Upper lobe of left lung (tissue), 4 donors: ENCODE measurements around the gene IPP.

ENCODE experiments used
- POLR2A ChIP-seq, 4 donors: fragments of 450-650 bp; IDR thresholded peaks; one replicate each; pipeline ENCODE4 v1.5.1; 2016 to 2017; ENCODE audit warnings: antibody characterized with exemption in 4 of 4, mild to moderate bottlenecking in 2 of 4
- POLR2AphosphoS5 ChIP-seq, 2 donors: sonication (generic); formaldehyde crosslinking; IDR thresholded peaks; one replicate each; pipeline ENCODE4 v1.5.1; 2017; ENCODE audit warnings: antibody characterized with exemption in 2 of 2
- TF ChIP-seq, protein P1 (sequence below), 6 experiments: fragments of 450-650 bp in 4 of 6; fragments of 200-600 bp in 2 of 6; sonication (generic) in 2 of 6; IDR thresholded peaks; one replicate each; pipeline ENCODE4 v1.5.1; 2016 to 2019; ENCODE audit warnings: antibody characterized with exemption in 6 of 6

DNA sequence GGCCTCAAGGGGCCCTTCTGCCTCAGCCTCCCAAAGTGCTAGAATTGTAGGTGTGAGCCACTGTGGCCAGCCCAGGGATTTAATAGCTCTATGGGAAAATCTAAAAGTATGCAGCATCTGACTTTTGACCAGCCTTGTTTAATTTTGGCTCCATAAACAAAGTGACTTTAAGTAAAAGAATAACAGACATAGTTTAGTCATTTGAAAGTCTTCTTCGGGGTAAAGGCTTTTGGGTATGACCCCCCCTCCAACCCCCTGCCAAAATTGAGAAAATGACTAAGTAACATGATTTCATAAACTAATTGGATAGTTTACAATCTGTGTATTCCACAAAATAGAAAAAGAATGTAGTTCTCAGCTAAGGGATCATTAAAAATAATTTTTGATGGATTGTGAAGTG, 81.1 kb downstream of the IPP start:
- no peak for TF ChIP-seq POLR2A (IDR thresholded peaks at IDR 0.05)
- TF ChIP-seq, protein P1, sequence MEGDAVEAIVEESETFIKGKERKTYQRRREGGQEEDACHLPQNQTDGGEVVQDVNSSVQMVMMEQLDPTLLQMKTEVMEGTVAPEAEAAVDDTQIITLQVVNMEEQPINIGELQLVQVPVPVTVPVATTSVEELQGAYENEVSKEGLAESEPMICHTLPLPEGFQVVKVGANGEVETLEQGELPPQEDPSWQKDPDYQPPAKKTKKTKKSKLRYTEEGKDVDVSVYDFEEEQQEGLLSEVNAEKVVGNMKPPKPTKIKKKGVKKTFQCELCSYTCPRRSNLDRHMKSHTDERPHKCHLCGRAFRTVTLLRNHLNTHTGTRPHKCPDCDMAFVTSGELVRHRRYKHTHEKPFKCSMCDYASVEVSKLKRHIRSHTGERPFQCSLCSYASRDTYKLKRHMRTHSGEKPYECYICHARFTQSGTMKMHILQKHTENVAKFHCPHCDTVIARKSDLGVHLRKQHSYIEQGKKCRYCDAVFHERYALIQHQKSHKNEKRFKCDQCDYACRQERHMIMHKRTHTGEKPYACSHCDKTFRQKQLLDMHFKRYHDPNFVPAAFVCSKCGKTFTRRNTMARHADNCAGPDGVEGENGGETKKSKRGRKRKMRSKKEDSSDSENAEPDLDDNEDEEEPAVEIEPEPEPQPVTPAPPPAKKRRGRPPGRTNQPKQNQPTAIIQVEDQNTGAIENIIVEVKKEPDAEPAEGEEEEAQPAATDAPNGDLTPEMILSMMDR (IDR thresholded peaks at IDR 0.05): no peak
- TF ChIP-seq POLR2AphosphoS5 (IDR thresholded peaks at IDR 0.05): no peak
